Gastroesophageal sphincter (tissue), 4 donors: ENCODE results near the gene LMOD1. TPM values are rescaled to one million over a fixed set of nuclear protein-coding genes. Genes with fewer than 3 reads are reported as not detected.

Experiments
- ATAC-seq: fragments of 150-250 bp; one replicate; pipeline ENCODE4 v1.9.1; 2016; ENCODE audit warnings: mild to moderate bottlenecking, moderate library complexity
- H3K27ac ChIP-seq, 4 donors: fragments of 200-600 bp; sonication (generic) in 3 of 4; 1 replicate in 3 of 4; 2 replicates in 1 of 4; pipeline ENCODE4 v1.5.1; 2016 to 2019
- H3K27me3 ChIP-seq: fragments of 200-600 bp; sonication (generic); one replicate; pipeline ENCODE4 v1.5.1; 2019
- H3K36me3 ChIP-seq, 2 donors: fragments of 200-600 bp; sonication (generic); one replicate each; pipeline ENCODE4 v1.5.1; 2019; ENCODE audit warnings: control low read depth in 1 of 2
- H3K4me1 ChIP-seq, 3 donors: fragments of 200-600 bp; sonication (generic); 1 replicate in 2 of 3; 2 replicates in 1 of 3; pipeline ENCODE4 v1.5.1; 2016 to 2019; ENCODE audit warnings: control low read depth in 2 of 3
- H3K4me3 ChIP-seq, 2 donors: fragments of 200-600 bp; sonication (generic); one replicate each; pipeline ENCODE4 v1.5.1; 2019; ENCODE audit warnings: mild to moderate bottlenecking in 1 of 2, moderate library complexity in 1 of 2
- H3K9me3 ChIP-seq, 3 donors: fragments of 200-600 bp; sonication (generic); one replicate each; pipeline ENCODE4 v1.5.1; 2017 to 2019; ENCODE audit warnings: control low read depth in 2 of 3
- EP300 ChIP-seq: sonication (generic); formaldehyde crosslinking; IDR thresholded peaks from one replicate; pipeline ENCODE4 v1.6.1; 2017; ENCODE audit warnings: antibody characterized with exemption, mild to moderate bottlenecking
- POLR2A ChIP-seq, 2 donors: fragments of 450-650 bp; IDR thresholded peaks; one replicate each; pipeline ENCODE4 v1.6.1; 2017; ENCODE audit warnings: antibody characterized with exemption in 2 of 2, mild to moderate bottlenecking in 2 of 2, moderate library complexity in 1 of 2
- POLR2AphosphoS5 ChIP-seq: sonication (generic); formaldehyde crosslinking; IDR thresholded peaks from one replicate; pipeline ENCODE4 v1.6.1; 2017; ENCODE audit warnings: antibody characterized with exemption
- WGBS, 2 donors: methylation state at CpG; one replicate each; pipeline ENCODE4 v1.1.5; 2018; ENCODE audit warnings: low coverage in 1 of 2; 5-methylcytosine and 5-hydroxymethylcytosine counted together
- total RNA-seq, 4 donors: library from RNA; depleted of rRNA; stranded (reverse); fragments of >200 nt; gene quantifications; one replicate each; pipeline ENCODE4 v1.1.0, GENCODE V29; 2016
- TF ChIP-seq, protein P1 (sequence below), 4 experiments: fragments of 200-600 bp in 2 of 4; fragments of 450-650 bp in 2 of 4; sonication (generic) in 1 of 4; IDR thresholded peaks; one replicate each; pipeline ENCODE4 v1.5.1; 2017 to 2019; ENCODE audit warnings: antibody characterized with exemption in 4 of 4, mild to moderate bottlenecking in 2 of 4, moderate library complexity in 2 of 4

The LMOD1 gene
- total RNA-seq, 4 donors from 2014 or later: 1,267 to 1,570 (median 1,475) TPM

DNA sequence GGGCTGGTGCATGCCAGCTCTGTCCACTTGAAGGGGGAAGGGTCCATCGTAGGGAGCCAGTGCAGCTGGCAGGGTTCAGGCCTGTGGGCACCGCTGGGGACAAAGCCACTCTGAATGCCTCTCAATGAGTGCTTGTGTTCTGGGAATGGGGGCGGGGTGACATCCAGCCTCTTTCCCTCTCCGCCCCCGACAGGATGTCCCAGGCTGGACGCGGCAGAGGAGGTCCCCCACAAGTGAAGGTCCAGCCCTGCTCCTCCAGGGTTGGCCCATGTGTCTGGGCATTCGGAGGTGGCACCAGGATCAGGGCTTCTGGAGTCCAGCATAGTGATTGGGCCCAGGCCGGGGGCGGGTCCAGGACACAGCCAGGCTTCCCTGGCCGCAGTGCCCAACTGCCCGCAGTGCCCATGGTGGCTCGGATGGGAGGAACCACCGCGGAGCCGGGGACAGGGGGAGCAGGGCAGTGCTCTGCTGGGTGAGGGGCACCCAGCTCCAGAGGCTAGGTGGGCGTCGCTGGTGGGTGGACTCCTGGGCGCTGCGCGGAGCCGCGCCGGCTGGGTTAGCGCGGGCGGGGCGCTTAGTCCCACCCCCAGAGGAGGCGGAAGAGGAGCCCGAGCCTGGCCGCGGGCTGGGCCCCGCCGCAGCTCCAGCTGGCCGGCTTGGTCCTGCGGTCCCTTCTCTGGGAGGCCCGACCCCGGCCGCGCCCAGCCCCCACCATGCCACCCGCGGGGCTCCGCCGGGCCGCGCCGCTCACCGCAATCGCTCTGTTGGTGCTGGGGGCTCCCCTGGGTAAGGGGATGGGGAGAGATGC lies 57.9 kb downstream of the LMOD1 start, which contains the start of gene SHISA4:
TSS of gene SHISA4 (plus strand) at position 617 of the 808 bp plus-strand sequence. CDS start at position 714, 97 bp downstream.
- Histone ChIP-seq H3K4me1 (peaks cover 0 to 90% (median 26%) of the 10 kb centered on the region in 3 donors), H3K27me3 (no peaks in the 10 kb centered on the region), H3K9me3 (no peaks in the 10 kb centered on the region), H3K36me3 (no peaks in the 10 kb centered on the region), H3K27ac (peak within 1 kb of the TSS; percentile 54 to 94 (median 89)), H3K4me3 (peak within 1 kb of the TSS; percentile 60 to 83)
- no CpG with 5 or more reads among the region's 49 CpGs for WGBS, 2 donors
- TF ChIP-seq POLR2AphosphoS5: peak; percentile 89
- TF ChIP-seq EP300: no peak
- peak; percentile 75 to 81 for TF ChIP-seq POLR2A (IDR thresholded peaks at IDR 0.05)
- TF ChIP-seq, protein P1, sequence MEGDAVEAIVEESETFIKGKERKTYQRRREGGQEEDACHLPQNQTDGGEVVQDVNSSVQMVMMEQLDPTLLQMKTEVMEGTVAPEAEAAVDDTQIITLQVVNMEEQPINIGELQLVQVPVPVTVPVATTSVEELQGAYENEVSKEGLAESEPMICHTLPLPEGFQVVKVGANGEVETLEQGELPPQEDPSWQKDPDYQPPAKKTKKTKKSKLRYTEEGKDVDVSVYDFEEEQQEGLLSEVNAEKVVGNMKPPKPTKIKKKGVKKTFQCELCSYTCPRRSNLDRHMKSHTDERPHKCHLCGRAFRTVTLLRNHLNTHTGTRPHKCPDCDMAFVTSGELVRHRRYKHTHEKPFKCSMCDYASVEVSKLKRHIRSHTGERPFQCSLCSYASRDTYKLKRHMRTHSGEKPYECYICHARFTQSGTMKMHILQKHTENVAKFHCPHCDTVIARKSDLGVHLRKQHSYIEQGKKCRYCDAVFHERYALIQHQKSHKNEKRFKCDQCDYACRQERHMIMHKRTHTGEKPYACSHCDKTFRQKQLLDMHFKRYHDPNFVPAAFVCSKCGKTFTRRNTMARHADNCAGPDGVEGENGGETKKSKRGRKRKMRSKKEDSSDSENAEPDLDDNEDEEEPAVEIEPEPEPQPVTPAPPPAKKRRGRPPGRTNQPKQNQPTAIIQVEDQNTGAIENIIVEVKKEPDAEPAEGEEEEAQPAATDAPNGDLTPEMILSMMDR (IDR thresholded peaks at IDR 0.05): peak in 1 of 4 experiments; percentile 4
- peak; percentile 79 for ATAC-seq

DNA sequence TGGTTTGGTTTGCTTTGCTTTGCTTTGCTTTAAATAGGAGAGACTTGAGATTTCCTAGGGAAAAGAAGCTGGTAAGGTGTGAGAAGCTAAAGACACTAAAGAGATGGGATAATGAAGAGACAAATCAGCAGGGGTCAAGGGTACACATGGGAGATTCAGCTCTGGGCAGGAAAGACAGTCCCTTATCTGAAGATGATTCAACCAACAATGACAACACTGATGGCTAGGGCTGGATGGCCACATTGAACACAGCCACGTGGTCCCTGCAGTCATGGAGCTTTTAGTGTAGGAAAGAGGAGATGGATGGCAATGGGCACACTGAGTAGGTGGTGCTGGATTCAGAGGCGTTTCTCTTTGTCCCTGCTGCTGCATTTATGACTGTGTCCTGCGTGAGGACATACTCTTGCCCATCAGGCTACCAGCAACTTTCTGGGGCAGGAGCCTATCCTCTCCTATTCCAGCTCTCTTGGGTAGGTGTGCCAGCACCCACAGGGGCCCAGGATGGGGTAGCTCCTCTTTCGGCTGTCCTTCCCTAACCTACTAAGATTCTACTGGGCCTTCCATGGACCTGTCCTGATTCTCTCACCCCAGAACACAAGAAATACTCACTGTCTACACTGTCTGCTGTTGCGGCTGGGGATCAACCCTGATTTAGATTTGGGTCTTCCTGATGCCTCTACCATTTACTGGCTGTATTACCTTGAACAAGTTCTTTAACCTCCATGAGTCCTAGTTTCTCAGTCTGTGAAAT lies 59.1 kb downstream of the LMOD1 start:
- TF ChIP-seq POLR2A (IDR thresholded peaks at IDR 0.05): no peak
- TF ChIP-seq, protein P1 (IDR thresholded peaks at IDR 0.05): no peak
- TF ChIP-seq POLR2AphosphoS5: peak; percentile 0
- no peak for TF ChIP-seq EP300
- Histone ChIP-seq H3K9me3 (no peaks in the 10 kb centered on the region), H3K27ac (peak overlapping the region in 3 of 4 donors; percentile 87 to 94 (median 91)), H3K27me3 (no peaks in the 10 kb centered on the region), H3K4me1 (peaks cover 0 to 87% (median 30%) of the 10 kb centered on the region in 3 donors), H3K36me3 (no peaks in the 10 kb centered on the region), H3K4me3 (no peak overlapping the region)
- ATAC-seq: no peak
- 40 to 76% methylated on average over 1 to 4 of the region's 5 CpGs for WGBS, 2 donors

DNA sequence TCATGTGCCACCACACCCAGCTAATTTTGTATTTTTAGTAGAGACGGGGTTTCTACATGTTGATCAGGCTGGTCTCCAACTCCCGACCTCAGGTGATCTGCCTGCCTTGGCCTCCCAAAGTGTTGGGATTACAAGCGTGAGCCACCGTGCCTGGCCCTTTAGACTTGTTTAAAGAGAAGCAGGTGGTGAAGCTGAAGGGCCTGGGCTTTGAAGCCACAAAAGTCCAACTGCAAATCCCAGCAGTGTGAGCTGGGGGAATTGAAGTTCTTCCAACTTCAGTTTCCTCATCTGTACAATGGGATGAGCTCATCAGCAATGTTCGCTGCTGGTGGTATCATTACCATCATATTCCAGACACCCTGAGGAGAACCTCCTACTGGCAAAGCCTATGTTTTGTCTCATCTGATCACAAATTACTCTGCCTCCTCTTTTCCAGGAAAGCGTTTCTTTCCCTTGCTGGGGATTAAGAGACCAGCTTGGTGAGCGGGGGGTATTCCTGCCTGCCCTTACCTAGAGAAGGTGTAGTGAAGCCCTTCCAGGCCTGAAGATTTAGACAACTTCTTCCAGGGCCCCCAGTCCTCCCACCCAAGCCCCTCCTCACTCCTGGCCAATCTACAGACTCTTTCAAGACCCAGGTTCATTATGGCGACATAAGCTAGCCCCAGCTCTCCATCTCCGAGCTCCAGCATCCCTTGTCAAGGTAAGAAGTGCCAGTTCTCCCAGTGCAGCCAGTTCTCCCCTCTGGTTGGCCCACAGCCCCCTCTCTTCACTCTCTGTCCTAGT lies 60.1 kb downstream of the LMOD1 start:
- ATAC-seq: no peak
- Histone ChIP-seq H3K27me3 (no peaks in the 10 kb centered on the region), H3K9me3 (no peaks in the 10 kb centered on the region), H3K36me3 (no peaks in the 10 kb centered on the region), H3K4me3 (no peak overlapping the region), H3K27ac (peak overlapping the region in 1 of 4 donors; percentile 18), H3K4me1 (peaks cover 0 to 77% (median 30%) of the 10 kb centered on the region in 3 donors)
- TF ChIP-seq POLR2AphosphoS5: no peak
- TF ChIP-seq, protein P1 (IDR thresholded peaks at IDR 0.05): no peak
- TF ChIP-seq EP300: no peak
- TF ChIP-seq POLR2A (IDR thresholded peaks at IDR 0.05): no peak
- 80 to 100% methylated on average over 3 to 7 of the region's 9 CpGs for WGBS, 2 donors

DNA sequence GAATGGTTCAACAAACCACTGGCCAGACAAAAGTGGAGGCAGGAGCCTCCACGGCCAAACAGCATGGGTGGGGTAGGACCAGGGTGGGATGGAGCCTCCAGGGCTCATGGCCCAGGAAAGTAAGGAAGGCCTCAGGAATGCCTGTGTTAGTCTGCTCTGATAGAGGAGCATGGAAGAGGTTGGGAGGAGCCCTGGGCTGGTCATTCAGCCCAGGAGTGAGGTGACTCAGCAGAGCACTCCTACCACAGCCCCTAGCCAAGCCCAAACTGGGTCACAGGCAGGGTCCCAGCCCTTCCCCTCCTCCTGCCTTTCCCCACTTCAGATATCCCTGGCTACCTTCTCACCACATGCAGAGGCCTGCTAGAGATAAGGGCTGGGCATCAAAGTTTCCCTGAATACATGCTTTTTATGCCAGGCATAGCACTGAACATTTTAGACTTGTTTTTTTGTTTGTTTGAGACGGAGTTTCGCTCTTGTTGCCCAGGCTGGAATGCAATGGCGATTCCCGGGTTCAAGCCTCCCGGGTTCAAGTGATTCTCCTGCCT lies 60.7 kb downstream of the LMOD1 start:
- Histone ChIP-seq H3K4me3 (no peak overlapping the region), H3K36me3 (no peaks in the 10 kb centered on the region), H3K27me3 (no peaks in the 10 kb centered on the region), H3K27ac (peak overlapping the region in 2 of 4 donors; percentile 4 to 18), H3K9me3 (no peaks in the 10 kb centered on the region), H3K4me1 (peaks cover 0 to 70% (median 30%) of the 10 kb centered on the region in 3 donors)
- TF ChIP-seq, protein P1 (IDR thresholded peaks at IDR 0.05): no peak
- no peak for TF ChIP-seq EP300
- TF ChIP-seq POLR2AphosphoS5: no peak
- no peak for TF ChIP-seq POLR2A (IDR thresholded peaks at IDR 0.05)
- WGBS, 2 donors: 85 to 90% methylated on average over 2 to 6 of the region's 6 CpGs
- no peak for ATAC-seq
